A673 (cell line): ENCODE data around the gene TAOK2. TPM values are rescaled to one million over a fixed set of nuclear protein-coding genes. Genes with fewer than 3 reads are reported as not detected.

Experiments
- BruUV-seq: library from RNA; stranded (reverse); fragments of 400-500 nt; replicated peaks from 2 replicates; lab custom pipeline; 2021; lab: Mats Ljungman, UMichigan
- CTCF ChIA-PET: fragments of 300-600 bp; sonication (Branson Sonifier 250); formaldehyde crosslinking; loops from one replicate; lab custom pipeline; 2022; ENCODE audit warnings: antibody characterized with exemption; lab: Charles Lee
- POLR2A ChIA-PET: fragments of 300-600 bp; sonication (Branson Sonifier 250); formaldehyde crosslinking; loops from one replicate; lab custom pipeline; 2022; ENCODE audit warnings: antibody characterized with exemption; ENCODE audit not compliant: low non-redundant PET; lab: Charles Lee
- DNase-seq: peaks from one replicate; pipeline ENCODE4 v3.0.0-alpha.2; 2015; ENCODE audit warnings: low spot score
- H3K27ac ChIP-seq: fragments of 200-600 bp; sonication (generic); 2 replicates; pipeline ENCODE4 v1.5.1; 2016; ENCODE audit warnings: mixed run types, low read depth, mild to moderate bottlenecking, mixed read lengths, antibody characterized with exemption, low read length; ENCODE audit not compliant: poor library complexity, severe bottlenecking
- H3K27me3 ChIP-seq: fragments of 200-600 bp; sonication (generic); replicated peaks from 2 replicates; pipeline ENCODE4 v1.6.1; 2017; ENCODE audit warnings: mixed run types, low read depth, mild to moderate bottlenecking, mixed read lengths, antibody characterized with exemption, low read length; ENCODE audit not compliant: insufficient read depth, poor library complexity
- H3K36me3 ChIP-seq: fragments of 200-600 bp; sonication (generic); 2 replicates; pipeline ENCODE4 v1.6.1; 2016; ENCODE audit warnings: mixed run types, mild to moderate bottlenecking, mixed read lengths, antibody characterized with exemption, low read length; ENCODE audit not compliant: insufficient read depth, poor library complexity, severe bottlenecking
- H3K4me1 ChIP-seq: fragments of 200-600 bp; sonication (generic); 2 replicates; pipeline ENCODE4 v1.6.1; 2017; ENCODE audit warnings: mixed run types, mild to moderate bottlenecking, mixed read lengths, antibody characterized with exemption, low read length; ENCODE audit not compliant: insufficient read depth, poor library complexity, severe bottlenecking
- H3K4me3 ChIP-seq: fragments of 200-600 bp; sonication (generic); 2 replicates; pipeline ENCODE4 v1.5.1; 2016; ENCODE audit warnings: low read depth, mixed run types, mild to moderate bottlenecking, mixed read lengths, low read length; ENCODE audit not compliant: poor library complexity, severe bottlenecking
- H3K9me3 ChIP-seq: fragments of 200-600 bp; sonication (generic); 2 replicates; pipeline ENCODE4 v1.6.1; 2016; ENCODE audit warnings: mixed run types, low read depth, mild to moderate bottlenecking, mixed read lengths, antibody characterized with exemption, low read length; ENCODE audit not compliant: poor library complexity, severe bottlenecking
- EZH2 ChIP-seq: fragments of 200-600 bp; sonication (generic); IDR thresholded peaks from 2 replicates; pipeline ENCODE4 v1.6.1; 2017; ENCODE audit warnings: borderline replicate concordance, low read depth, mild to moderate bottlenecking, mixed read lengths, antibody characterized with exemption, low read length; ENCODE audit not compliant: poor library complexity, severe bottlenecking
- intact Hi-C: fragments of 100-400 bp; cut with micrococcal nuclease; formaldehyde crosslinking; loops from one replicate; pipeline ENCODE4 v1.10.0; 2022; ENCODE audit not compliant: unreplicated experiment
- total RNA-seq: library from RNA; stranded (reverse); gene quantifications from 2 replicates; pipeline ENCODE4 v1.2.3, GENCODE V29; 2021
- TF ChIP-seq, protein P1 (sequence below): fragments of 300-800, 200-600 bp; sonication (generic); conservative IDR thresholded peaks from 2 replicates; pipeline ENCODE4 v1.5.1; 2017; ENCODE audit warnings: low read depth, mild to moderate bottlenecking, antibody characterized with exemption, low read length, moderate library complexity, mixed read lengths

TAOK2 gene
- total RNA-seq, 1 experiment from 2014 or later = 50.2 TPM

GRCh38 chr16:29982560-29983419, 9.1 kb downstream of the TAOK2 start:
- Histone ChIP-seq H3K27ac (no peak overlapping the region), H3K4me3 (no peak overlapping the region), H3K27me3 (no peaks in the 10 kb centered on the region), H3K4me1 (no peaks in the 10 kb centered on the region), H3K9me3 (no peaks in the 10 kb centered on the region), H3K36me3 (peaks cover 99% of the 10 kb centered on the region)
- TF ChIP-seq, protein P1, sequence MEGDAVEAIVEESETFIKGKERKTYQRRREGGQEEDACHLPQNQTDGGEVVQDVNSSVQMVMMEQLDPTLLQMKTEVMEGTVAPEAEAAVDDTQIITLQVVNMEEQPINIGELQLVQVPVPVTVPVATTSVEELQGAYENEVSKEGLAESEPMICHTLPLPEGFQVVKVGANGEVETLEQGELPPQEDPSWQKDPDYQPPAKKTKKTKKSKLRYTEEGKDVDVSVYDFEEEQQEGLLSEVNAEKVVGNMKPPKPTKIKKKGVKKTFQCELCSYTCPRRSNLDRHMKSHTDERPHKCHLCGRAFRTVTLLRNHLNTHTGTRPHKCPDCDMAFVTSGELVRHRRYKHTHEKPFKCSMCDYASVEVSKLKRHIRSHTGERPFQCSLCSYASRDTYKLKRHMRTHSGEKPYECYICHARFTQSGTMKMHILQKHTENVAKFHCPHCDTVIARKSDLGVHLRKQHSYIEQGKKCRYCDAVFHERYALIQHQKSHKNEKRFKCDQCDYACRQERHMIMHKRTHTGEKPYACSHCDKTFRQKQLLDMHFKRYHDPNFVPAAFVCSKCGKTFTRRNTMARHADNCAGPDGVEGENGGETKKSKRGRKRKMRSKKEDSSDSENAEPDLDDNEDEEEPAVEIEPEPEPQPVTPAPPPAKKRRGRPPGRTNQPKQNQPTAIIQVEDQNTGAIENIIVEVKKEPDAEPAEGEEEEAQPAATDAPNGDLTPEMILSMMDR = no peak
- no peak for TF ChIP-seq EZH2
- intact Hi-C loops = no loop called here
- no TSS peak for BruUV-seq
- DNase-seq = no peak
- POLR2A ChIA-PET = no interaction called here
- CTCF ChIA-PET = no interaction called here

DNA sequence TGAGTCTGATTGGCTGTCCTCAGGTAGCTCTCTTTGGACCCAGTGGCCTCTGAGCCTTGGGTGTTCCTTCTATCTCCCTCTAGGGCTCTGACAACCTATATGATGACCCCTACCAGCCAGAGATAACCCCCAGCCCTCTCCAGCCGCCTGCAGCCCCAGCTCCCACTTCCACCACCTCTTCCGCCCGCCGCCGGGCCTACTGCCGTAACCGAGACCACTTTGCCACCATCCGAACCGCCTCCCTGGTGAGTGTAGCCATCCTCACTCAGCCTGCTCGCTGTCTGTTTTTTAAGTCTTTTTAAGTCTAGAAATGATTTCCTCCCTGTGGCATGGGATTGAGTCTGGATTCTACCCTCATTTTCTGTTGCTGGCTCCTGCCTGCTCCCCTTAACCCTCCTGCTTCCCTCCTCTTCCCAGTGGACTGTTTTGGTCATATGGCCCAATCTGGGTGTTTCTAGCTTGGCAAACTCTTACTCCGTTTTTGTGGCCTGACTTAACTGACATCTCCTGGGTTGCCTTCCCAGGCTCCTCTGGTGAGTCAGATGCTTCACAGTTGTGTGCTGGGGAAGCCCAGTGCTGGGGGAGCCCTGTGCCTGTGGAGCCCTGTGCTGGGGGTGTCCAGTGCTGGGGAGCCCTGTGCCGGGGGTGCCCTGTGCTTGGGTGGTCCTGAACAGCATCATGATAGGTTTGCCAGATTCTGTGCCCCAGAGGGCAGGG, 9.9 kb downstream of the TAOK2 start:
- H3K27me3 ChIP-seq = no peaks in the 10 kb centered on the region
- peaks cover 99% of the 10 kb centered on the region for H3K36me3 ChIP-seq
- no peaks in the 10 kb centered on the region for H3K9me3 ChIP-seq
- CTCF ChIA-PET = no interaction called here
- H3K4me1 ChIP-seq = no peaks in the 10 kb centered on the region
- no peak overlapping the region for H3K4me3 ChIP-seq
- DNase-seq = no peak
- TF ChIP-seq, protein P1 = no peak
- TF ChIP-seq EZH2 = no peak
- no TSS peak for BruUV-seq
- intact Hi-C loops = no loop called here
- POLR2A ChIA-PET = no interaction called here
- no peak overlapping the region for H3K27ac ChIP-seq

- ChIA-PET POLR2A (no interaction called here), CTCF (no interaction called here)
- Histone ChIP-seq H3K36me3 (peaks cover 93% of the 10 kb centered on the region), H3K4me1 (no peaks in the 10 kb centered on the region), H3K27ac (no peak overlapping the region), H3K27me3 (no peaks in the 10 kb centered on the region), H3K9me3 (no peaks in the 10 kb centered on the region), H3K4me3 (no peak overlapping the region)
- DNase-seq = no peak
- intact Hi-C loops = no loop called here
- no TSS peak for BruUV-seq
- TF ChIP-seq EZH2 = no peak
- TF ChIP-seq, protein P1 = no peak
Measured at GRCh38 chr16:29984137-29984763, 10.6 kb downstream of the TAOK2 start.
